Measurements from ENCODE around the gene VWF. TPM values are rescaled to one million over a fixed set of nuclear protein-coding genes. Genes with fewer than 3 reads are reported as not detected.
"Not testable (repeated sequence)": the region's sequence is repeated elsewhere in the genome, so short reads cannot be mapped to it uniquely, and the experiment has no call there.

Gene VWF
- total RNA-seq, 4 donors from 2014 or later, result 78.8 to 118 (median 101) TPM

GRCh38 chr12:6029401-6029800 is 95.1 kb downstream of the VWF start:
- intact Hi-C loops (cut with DNase I; ENCODE audit: low total_unique reads) (no loop called here), in situ Hi-C loops (cut with MboI; ENCODE audit: low sequenced_read_pairs in 4 of 4) (no loop called here)
- Histone ChIP-seq H3K27ac (no peak overlapping the region), H3K36me3 (no peaks in the 10 kb centered on the region), H3K27me3 (no peaks in the 10 kb centered on the region), H3K9me3 (no peaks in the 10 kb centered on the region), H3K4me1 (no peaks in the 10 kb centered on the region), H3K4me3 (no peak overlapping the region)
- DNase-seq (no peak), ATAC-seq (no peak)
- TF ChIP-seq, protein P1, sequence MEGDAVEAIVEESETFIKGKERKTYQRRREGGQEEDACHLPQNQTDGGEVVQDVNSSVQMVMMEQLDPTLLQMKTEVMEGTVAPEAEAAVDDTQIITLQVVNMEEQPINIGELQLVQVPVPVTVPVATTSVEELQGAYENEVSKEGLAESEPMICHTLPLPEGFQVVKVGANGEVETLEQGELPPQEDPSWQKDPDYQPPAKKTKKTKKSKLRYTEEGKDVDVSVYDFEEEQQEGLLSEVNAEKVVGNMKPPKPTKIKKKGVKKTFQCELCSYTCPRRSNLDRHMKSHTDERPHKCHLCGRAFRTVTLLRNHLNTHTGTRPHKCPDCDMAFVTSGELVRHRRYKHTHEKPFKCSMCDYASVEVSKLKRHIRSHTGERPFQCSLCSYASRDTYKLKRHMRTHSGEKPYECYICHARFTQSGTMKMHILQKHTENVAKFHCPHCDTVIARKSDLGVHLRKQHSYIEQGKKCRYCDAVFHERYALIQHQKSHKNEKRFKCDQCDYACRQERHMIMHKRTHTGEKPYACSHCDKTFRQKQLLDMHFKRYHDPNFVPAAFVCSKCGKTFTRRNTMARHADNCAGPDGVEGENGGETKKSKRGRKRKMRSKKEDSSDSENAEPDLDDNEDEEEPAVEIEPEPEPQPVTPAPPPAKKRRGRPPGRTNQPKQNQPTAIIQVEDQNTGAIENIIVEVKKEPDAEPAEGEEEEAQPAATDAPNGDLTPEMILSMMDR (IDR thresholded peaks at IDR 0.05 in 4 of 5, conservative IDR thresholded peaks at IDR 0.05 in 1 of 5), result no peak
- TF ChIP-seq POLR2A (IDR thresholded peaks at IDR 0.05), result no peak

DNA sequence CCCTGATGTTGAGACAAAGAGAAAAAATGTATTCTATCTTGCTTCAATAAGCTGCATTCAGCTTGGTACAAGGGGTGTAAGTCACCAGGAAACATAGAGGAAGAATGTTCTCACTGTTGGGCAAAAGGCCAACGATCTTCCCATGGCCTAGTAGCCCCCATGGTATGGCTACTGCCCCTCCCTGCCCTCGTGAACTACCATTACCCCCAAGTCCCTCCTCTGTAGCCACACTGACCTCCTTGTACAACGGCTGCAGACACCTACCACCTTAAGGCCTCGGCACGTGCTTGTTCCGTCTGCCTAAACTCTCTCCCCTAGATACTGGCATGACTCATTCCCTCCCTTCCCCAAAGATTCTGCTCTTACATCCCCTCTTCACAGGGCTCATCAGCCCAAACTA is 97.5 kb downstream of the VWF start:
- TF ChIP-seq, protein P1 (IDR thresholded peaks at IDR 0.05 in 4 of 5, conservative IDR thresholded peaks at IDR 0.05 in 1 of 5), result no peak
- no peak for TF ChIP-seq POLR2A (IDR thresholded peaks at IDR 0.05)
- Histone ChIP-seq H3K27ac (no peak overlapping the region), H3K36me3 (no peaks in the 10 kb centered on the region), H3K27me3 (no peaks in the 10 kb centered on the region), H3K4me3 (no peak overlapping the region), H3K4me1 (no peaks in the 10 kb centered on the region), H3K9me3 (no peaks in the 10 kb centered on the region)
- in situ Hi-C loops (cut with MboI; ENCODE audit: low sequenced_read_pairs in 4 of 4), result no loop called here
- intact Hi-C loops (cut with DNase I; ENCODE audit: low total_unique reads), result no loop called here
- DNase-seq (no peak), ATAC-seq (no peak)

GRCh38 chr12:6025703-6026298 is 98.7 kb downstream of the VWF start:
- ATAC-seq; intact Hi-C loops (cut with DNase I; ENCODE audit: low total_unique reads); H3K36me3 ChIP-seq; DNase-seq; in situ Hi-C loops (cut with MboI; ENCODE audit: low sequenced_read_pairs in 4 of 4); H3K9me3 ChIP-seq; H3K4me1 ChIP-seq; H3K27ac ChIP-seq; H3K4me3 ChIP-seq; H3K27me3 ChIP-seq: not testable (repeated sequence)

- H3K9me3 ChIP-seq; ATAC-seq; H3K4me3 ChIP-seq; H3K36me3 ChIP-seq; H3K27ac ChIP-seq; H3K4me1 ChIP-seq; H3K27me3 ChIP-seq; in situ Hi-C loops (cut with MboI; ENCODE audit: low sequenced_read_pairs in 4 of 4); DNase-seq; intact Hi-C loops (cut with DNase I; ENCODE audit: low total_unique reads): not testable (repeated sequence)
Measured at GRCh38 chr12:6024066-6024465, 100.4 kb downstream of the VWF start.

GRCh38 chr12:6020930-6021329 is 103.5 kb downstream of the VWF start:
- Histone ChIP-seq H3K4me3 (no peak overlapping the region), H3K27me3 (no peaks in the 10 kb centered on the region), H3K9me3 (no peaks in the 10 kb centered on the region), H3K27ac (no peak overlapping the region), H3K36me3 (no peaks in the 10 kb centered on the region), H3K4me1 (no peaks in the 10 kb centered on the region)
- no peak for ATAC-seq
- in situ Hi-C loops (cut with MboI; ENCODE audit: low sequenced_read_pairs in 4 of 4), result no loop called here
- DNase-seq, result no peak
- intact Hi-C loops (cut with DNase I; ENCODE audit: low total_unique reads), result no loop called here
- TF ChIP-seq, protein P1 (IDR thresholded peaks at IDR 0.05 in 4 of 5, conservative IDR thresholded peaks at IDR 0.05 in 1 of 5), result no peak
- no peak for TF ChIP-seq POLR2A (IDR thresholded peaks at IDR 0.05)

- H3K9me3 ChIP-seq; H3K36me3 ChIP-seq; H3K27ac ChIP-seq; H3K4me1 ChIP-seq; ATAC-seq; intact Hi-C loops (cut with DNase I; ENCODE audit: low total_unique reads); DNase-seq; H3K27me3 ChIP-seq; H3K4me3 ChIP-seq; in situ Hi-C loops (cut with MboI; ENCODE audit: low sequenced_read_pairs in 4 of 4): not testable (repeated sequence)
Measured at GRCh38 chr12:6020511-6020910, 104.0 kb downstream of the VWF start.

GRCh38 chr12:6019256-6019655 is 105.2 kb downstream of the VWF start:
- intact Hi-C loops (cut with DNase I; ENCODE audit: low total_unique reads); H3K4me1 ChIP-seq; H3K4me3 ChIP-seq; DNase-seq; H3K27me3 ChIP-seq; in situ Hi-C loops (cut with MboI; ENCODE audit: low sequenced_read_pairs in 4 of 4); H3K36me3 ChIP-seq; H3K9me3 ChIP-seq; ATAC-seq; H3K27ac ChIP-seq: not testable (repeated sequence)

Measured in gastrocnemius medialis (tissue), 4 donors.